Tibial nerve (tissue), 4 donors: Measurements from ENCODE around the gene DHX32. TPM values are rescaled to one million over a fixed set of nuclear protein-coding genes. Genes with fewer than 3 reads are reported as not detected.
"Not testable (repeated sequence)": the region's sequence is repeated elsewhere in the genome, so short reads cannot be mapped to it uniquely, and the experiment has no call there.

Source experiments
- DNase-seq, 2 donors: peaks; one replicate each; pipeline ENCODE4 v3.0.0-alpha.2; 2019; ENCODE audit warnings: low spot score in 2 of 2
- H3K27ac ChIP-seq, 4 donors: fragments of 200-600 bp; sonication (generic) in 3 of 4; one replicate each; pipeline ENCODE4 v1.5.1; 2017 to 2019; ENCODE audit warnings: mild to moderate bottlenecking in 1 of 4
- H3K27me3 ChIP-seq, 2 donors: fragments of 200-600 bp; sonication (generic) in 1 of 2; one replicate each; pipeline versions ENCODE4 v1.5.1 to v1.6.0; 2017 to 2019
- H3K36me3 ChIP-seq, 3 donors: fragments of 200-600 bp; sonication (generic); one replicate each; pipeline ENCODE4 v1.5.1; 2018 to 2019
- H3K4me1 ChIP-seq, 4 donors: fragments of 200-600 bp; sonication (generic) in 3 of 4; one replicate each; pipeline ENCODE4 v1.5.1; 2017 to 2019
- H3K4me3 ChIP-seq, 4 donors: fragments of 200-600 bp; sonication (generic) in 3 of 4; one replicate each; pipeline ENCODE4 v1.5.1; 2017 to 2019; ENCODE audit warnings: mild to moderate bottlenecking in 1 of 4, moderate library complexity in 1 of 4
- H3K9me3 ChIP-seq, 4 donors: fragments of 200-600 bp; sonication (generic) in 3 of 4; one replicate each; pipeline ENCODE4 v1.5.1; 2017 to 2019
- CTCF ChIP-seq, 5 experiments: fragments of 200-600 bp in 3 of 5; fragments of 450-650 bp in 2 of 5; sonication (generic) in 3 of 5; IDR thresholded peaks; one replicate each; pipeline ENCODE4 v1.5.1; 2016 to 2019; ENCODE audit warnings: antibody characterized with exemption in 5 of 5, mild to moderate bottlenecking in 3 of 5, moderate library complexity in 2 of 5
- EP300 ChIP-seq, 2 donors: sonication (generic); formaldehyde crosslinking; IDR thresholded peaks; one replicate each; pipeline ENCODE4 v1.6.1; 2017; ENCODE audit warnings: antibody characterized with exemption in 2 of 2, mild to moderate bottlenecking in 1 of 2
- POLR2A ChIP-seq, 2 donors: fragments of 450-650 bp; IDR thresholded peaks; one replicate each; pipeline ENCODE4 v1.6.1; 2017; ENCODE audit warnings: antibody characterized with exemption in 2 of 2, mild to moderate bottlenecking in 2 of 2, moderate library complexity in 2 of 2
- WGBS, 2 donors: methylation state at CpG; one replicate each; pipeline ENCODE4 v1.1.5; 2018; 5-methylcytosine and 5-hydroxymethylcytosine counted together
- total RNA-seq, 4 donors: library from RNA; depleted of rRNA; stranded (reverse); fragments of >200 nt; gene quantifications; one replicate each; pipeline ENCODE4 v1.1.0, GENCODE V29; 2016

The DHX32 gene
- total RNA-seq, 4 donors from 2014 or later = 12.5 to 19.5 (median 15.8) TPM

- TF ChIP-seq POLR2A (IDR thresholded peaks at IDR 0.05) (peak in 1 of 2 donors; percentile 42), EP300 (IDR thresholded peaks at IDR 0.05) (peak; percentile 22 to 77)
- H3K4me1 ChIP-seq = peaks cover 0 to 10% (median 0%) of the 10 kb centered on the region in 4 donors
- H3K9me3 ChIP-seq, H3K27me3 ChIP-seq, H3K36me3 ChIP-seq: not testable (repeated sequence)
- WGBS, 2 donors = 38 to 41% methylated on average over 66 to 74 of the region's 106 CpGs
- DNase-seq = peak; percentile 85 to 93
- peak within 1 kb of the TSS; percentile 51 to 86 (median 76) for H3K4me3 ChIP-seq
- H3K27ac ChIP-seq = peak within 1 kb of the TSS in 3 of 4 donors; percentile 70 to 81 (median 78)
Observed at GRCh38 chr10:125896088-125896934, 15.2 kb upstream of the DHX32 start, which contains the start of gene FANK1. FANK1 (plus strand) TSS chr10:125896564; CDS start chr10:125896643, 79 bp downstream.

GRCh38 chr10:125895130-125896087 lies 14.3 kb upstream of the DHX32 start:
- 25 to 28% methylated on average over 50 of the region's 50 CpGs for WGBS, 2 donors
- H3K9me3 ChIP-seq, H3K27me3 ChIP-seq, H3K36me3 ChIP-seq: not testable (repeated sequence)
- peak overlapping the region in 3 of 4 donors; percentile 70 to 81 (median 78) for H3K27ac ChIP-seq
- DNase-seq = peak; percentile 13 to 33
- H3K4me3 ChIP-seq = peak overlapping the region; percentile 51 to 86 (median 76)
- peaks cover 0 to 10% (median 0%) of the 10 kb centered on the region in 4 donors for H3K4me1 ChIP-seq

GRCh38 chr10:125894176-125894575 lies 13.1 kb upstream of the DHX32 start:
- not testable (repeated sequence) for H3K27me3 ChIP-seq, H3K4me3 ChIP-seq, H3K27ac ChIP-seq, H3K36me3 ChIP-seq, H3K9me3 ChIP-seq, DNase-seq
- peaks cover 0 to 10% (median 0%) of the 10 kb centered on the region in 4 donors for H3K4me1 ChIP-seq
- 87 to 88% methylated on average over 3 of the region's 3 CpGs for WGBS, 2 donors

GRCh38 chr10:125892402-125892801 lies 11.3 kb upstream of the DHX32 start:
- H3K4me3 ChIP-seq, H3K27ac ChIP-seq, H3K9me3 ChIP-seq, DNase-seq, H3K36me3 ChIP-seq, H3K27me3 ChIP-seq: not testable (repeated sequence)
- WGBS, 2 donors = 77 to 80% methylated on average over 5 of the region's 5 CpGs
- H3K4me1 ChIP-seq = peaks cover 0 to 10% (median 0%) of the 10 kb centered on the region in 4 donors

- not testable (repeated sequence) for H3K4me3 ChIP-seq, H3K4me1 ChIP-seq, H3K9me3 ChIP-seq, H3K27ac ChIP-seq, DNase-seq, H3K27me3 ChIP-seq, H3K36me3 ChIP-seq
- 82 to 83% methylated on average over 4 of the region's 4 CpGs for WGBS, 2 donors
Observed at GRCh38 chr10:125889441-125889840, 8.3 kb upstream of the DHX32 start.

GRCh38 chr10:125886914-125887512 lies 5.9 kb upstream of the DHX32 start:
- H3K27me3 ChIP-seq = no peaks in the 10 kb centered on the region
- H3K36me3 ChIP-seq = peaks cover 0 to 21% (median 0%) of the 10 kb centered on the region in 3 donors
- H3K4me1 ChIP-seq = no peaks in the 10 kb centered on the region
- 83 to 87% methylated on average over 3 of the region's 3 CpGs for WGBS, 2 donors
- H3K9me3 ChIP-seq = no peaks in the 10 kb centered on the region
- no peak for DNase-seq
- H3K4me3 ChIP-seq = no peak overlapping the region
- no peak for TF ChIP-seq EP300 (IDR thresholded peaks at IDR 0.05)
- no peak for TF ChIP-seq POLR2A (IDR thresholded peaks at IDR 0.05)
- TF ChIP-seq CTCF (IDR thresholded peaks at IDR 0.05) = no peak
- H3K27ac ChIP-seq = no peak overlapping the region

GRCh38 chr10:125883211-125883610 lies 2.1 kb upstream of the DHX32 start:
- H3K27ac ChIP-seq = no peak overlapping the region
- no peaks in the 10 kb centered on the region for H3K27me3 ChIP-seq
- TF ChIP-seq POLR2A (IDR thresholded peaks at IDR 0.05) (no peak), EP300 (IDR thresholded peaks at IDR 0.05) (no peak), CTCF (IDR thresholded peaks at IDR 0.05) (no peak)
- WGBS, 2 donors = 96 to 97% methylated on average over 3 of the region's 3 CpGs
- no peak for DNase-seq
- H3K4me1 ChIP-seq = no peaks in the 10 kb centered on the region
- H3K4me3 ChIP-seq = no peak overlapping the region
- H3K36me3 ChIP-seq = peaks cover 0 to 38% (median 0%) of the 10 kb centered on the region in 3 donors
- H3K9me3 ChIP-seq = no peaks in the 10 kb centered on the region
